T-helper 2 cell treated with Interferon-gamma antibody and Interleukin-4, amounts not matched to agents 5 μg/mL and 100 μg/mL, for 36 hours (primary cell): Measurements from ENCODE around the gene KLHL21.
"Not testable (repeated sequence)": the region's sequence is repeated elsewhere in the genome, so short reads cannot be mapped to it uniquely, and the experiment has no call there.

ENCODE experiments used
- DNase-seq: peaks from one replicate; pipeline ENCODE4 v3.0.0; 2021; ENCODE audit warnings: low spot score
- H3K27ac Mint-ChIP-seq: one replicate; pipeline ENCODE4 v1.8.0; 2021; ENCODE audit warnings: mild to moderate bottlenecking, mixed read lengths
- H3K27me3 Mint-ChIP-seq: one replicate; pipeline ENCODE4 v1.8.0; 2021; ENCODE audit warnings: low read depth, mixed read lengths
- H3K36me3 Mint-ChIP-seq: one replicate; pipeline ENCODE4 v1.8.0; 2021; ENCODE audit warnings: low read depth, mixed read lengths
- H3K4me1 Mint-ChIP-seq: one replicate; pipeline ENCODE4 v1.8.0; 2021; ENCODE audit warnings: low read depth, mixed read lengths
- H3K4me3 Mint-ChIP-seq: one replicate; pipeline ENCODE4 v1.8.0; 2022; ENCODE audit warnings: mild to moderate bottlenecking, moderate library complexity, mixed read lengths
- H3K9me3 Mint-ChIP-seq: one replicate; pipeline ENCODE4 v1.8.0; 2021; ENCODE audit warnings: mixed read lengths

Gene KLHL21

DNA sequence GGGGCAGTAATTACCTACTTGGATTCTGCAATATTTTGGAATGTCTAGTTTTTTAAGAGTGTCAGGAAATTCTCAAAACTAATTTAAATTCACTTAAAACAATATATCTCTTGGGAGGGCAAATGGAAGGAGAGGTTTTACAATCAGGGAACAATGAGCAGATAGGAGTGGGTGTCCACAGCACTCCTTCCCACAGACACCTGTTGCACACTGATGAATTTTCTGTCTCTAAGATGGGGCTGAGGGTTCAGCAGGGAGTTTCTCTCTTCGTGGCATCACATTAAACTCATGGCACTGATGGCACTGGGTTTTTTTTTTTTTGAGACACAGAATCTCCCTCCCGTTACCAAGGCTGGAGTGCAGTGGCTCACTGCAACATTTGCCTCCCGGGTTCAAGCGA is 16.4 kb upstream of the KLHL21 start:
- no peak for DNase-seq
- Mint-ChIP-seq H3K4me1 (peaks cover 8% of the 10 kb centered on the region), H3K27ac (no peak overlapping the region), H3K36me3 (peaks cover 32% of the 10 kb centered on the region), H3K9me3 (no peaks in the 10 kb centered on the region), H3K27me3 (no peaks in the 10 kb centered on the region), H3K4me3 (no peak overlapping the region)

DNA sequence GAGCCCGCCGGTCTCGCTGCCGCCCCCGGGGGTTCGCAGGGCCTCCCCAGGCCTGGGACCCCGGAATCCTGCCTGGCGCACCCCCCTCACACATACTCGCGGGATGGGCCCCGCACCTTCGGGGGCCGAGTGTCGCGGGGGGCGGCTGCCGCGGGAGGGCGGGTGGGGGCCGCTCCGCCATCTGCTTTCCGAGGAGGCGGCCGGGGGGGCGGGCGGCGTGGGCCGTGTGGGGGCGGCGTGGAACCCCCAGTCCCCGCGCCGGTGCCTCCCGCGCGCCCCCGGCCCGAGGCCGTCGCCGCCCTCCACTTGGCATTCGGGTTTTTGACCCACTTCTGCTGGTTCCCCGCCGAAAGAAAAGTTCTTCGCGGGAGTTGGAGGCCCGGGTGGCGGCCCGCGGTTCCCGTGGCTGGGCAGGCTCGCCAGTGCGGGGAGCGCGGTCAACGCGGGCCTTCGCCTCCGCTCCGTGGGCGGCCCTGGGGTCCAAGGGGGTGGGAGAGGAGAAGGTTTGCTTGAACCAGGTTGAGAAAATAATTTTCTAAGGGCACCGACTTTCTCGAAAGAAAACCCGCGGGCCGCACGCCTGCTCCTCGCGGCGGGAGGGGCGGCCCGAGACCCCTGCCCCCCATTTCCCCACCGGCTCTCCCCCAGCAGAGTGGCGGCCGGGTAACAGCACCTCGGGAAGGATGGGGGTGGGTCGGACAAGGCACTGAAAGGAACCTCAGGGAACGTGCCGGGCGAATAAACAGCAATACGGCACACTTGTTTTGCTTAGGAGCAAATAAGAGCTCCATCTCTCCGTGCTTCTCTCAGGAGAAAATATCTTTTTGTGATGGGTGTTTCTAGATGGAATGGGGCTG is 12.5 kb upstream of the KLHL21 start:
- Mint-ChIP-seq H3K27ac (peak overlapping the region; percentile 79), H3K4me3 (peak overlapping the region; percentile 71), H3K36me3 (peaks cover 22% of the 10 kb centered on the region), H3K9me3 (no peaks in the 10 kb centered on the region), H3K27me3 (no peaks in the 10 kb centered on the region), H3K4me1 (peaks cover 18% of the 10 kb centered on the region)
- DNase-seq: peak; percentile 10

DNA sequence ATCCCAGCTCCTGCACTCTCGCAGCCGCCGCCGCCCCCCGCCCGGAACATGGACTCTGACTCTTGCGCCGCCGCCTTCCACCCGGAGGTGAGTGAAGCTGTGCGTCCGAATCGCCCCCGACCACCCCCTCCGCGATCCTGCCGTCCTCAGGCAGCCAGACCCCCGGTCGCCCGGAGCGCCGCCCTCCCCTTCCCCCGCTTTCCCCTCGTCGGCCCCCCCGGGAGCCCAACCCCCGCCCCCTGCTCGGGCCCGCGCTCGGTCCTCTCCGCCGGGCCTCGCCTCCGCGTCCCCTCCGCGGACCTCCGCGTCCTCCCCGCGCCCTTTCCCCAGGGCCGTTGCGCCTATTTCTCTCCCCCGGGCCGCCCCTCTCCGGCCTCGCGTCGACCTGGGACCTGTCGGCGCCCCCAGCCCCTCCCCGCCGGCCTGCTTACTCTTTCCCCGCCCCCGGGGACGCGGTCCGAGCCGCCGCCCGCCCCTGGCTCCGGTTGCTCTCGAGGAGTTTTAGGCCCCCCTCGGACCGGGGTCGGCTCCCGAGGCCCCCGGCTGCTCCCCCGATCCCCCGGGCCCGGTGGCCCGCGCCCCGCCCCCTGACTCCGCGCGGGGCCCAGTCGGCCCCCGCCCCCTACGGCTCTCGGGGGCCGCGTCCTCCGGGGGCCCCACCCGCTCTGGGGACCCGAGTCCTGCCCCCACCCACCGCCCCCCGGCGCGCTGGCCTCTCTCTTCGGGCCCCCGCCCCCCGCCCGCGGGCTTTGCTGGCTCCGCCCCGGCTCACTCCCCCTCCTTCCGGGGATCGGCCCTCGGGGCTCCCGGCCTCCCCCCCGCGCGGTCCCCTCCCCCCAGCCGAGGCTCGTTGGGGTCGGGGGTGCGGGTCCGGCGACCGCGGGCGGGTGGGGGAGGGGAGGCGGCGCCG is 11.6 kb upstream of the KLHL21 start:
- peak overlapping the region; percentile 76 for H3K4me3 Mint-ChIP-seq
- no peaks in the 10 kb centered on the region for H3K9me3 Mint-ChIP-seq
- H3K27me3 Mint-ChIP-seq: no peaks in the 10 kb centered on the region
- no peak overlapping the region for H3K27ac Mint-ChIP-seq
- peaks cover 14% of the 10 kb centered on the region for H3K36me3 Mint-ChIP-seq
- H3K4me1 Mint-ChIP-seq: peaks cover 18% of the 10 kb centered on the region
- DNase-seq: peak; percentile 67

DNA sequence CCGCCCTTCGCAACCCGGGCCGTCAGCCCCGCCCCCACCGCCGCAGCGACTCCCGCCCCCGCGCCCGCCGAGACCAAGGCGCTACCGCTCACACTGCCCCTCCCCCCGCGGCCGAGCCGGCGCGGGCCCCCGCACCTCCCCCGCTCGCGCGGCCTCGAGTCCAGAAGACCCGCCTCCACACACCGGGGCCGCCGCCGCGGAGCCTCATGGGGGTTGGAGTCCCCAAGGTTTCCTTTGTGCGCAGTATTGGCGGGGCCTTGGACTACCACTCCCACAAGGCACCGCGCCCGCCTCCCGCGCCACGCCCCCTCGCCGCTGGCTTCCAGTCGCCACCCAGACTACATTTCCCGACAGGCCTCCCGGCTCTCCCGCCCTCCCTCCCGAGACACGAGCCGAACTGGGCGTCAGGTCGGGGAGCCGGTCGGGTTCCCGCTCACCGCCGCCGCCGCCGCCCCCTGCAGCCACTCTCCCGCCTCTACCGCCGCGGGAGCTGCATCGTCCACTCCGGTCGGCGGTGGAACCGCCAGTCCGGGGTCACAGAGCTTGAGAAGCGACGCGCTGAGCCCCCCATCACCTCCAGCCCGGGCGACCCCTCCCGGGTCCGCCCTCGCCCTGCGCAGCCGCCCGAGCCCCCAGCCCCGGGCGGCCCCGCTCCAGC is 10.8 kb upstream of the KLHL21 start, which contains the start of gene PHF13:
PHF13 (plus strand) TSS at position 371 of the 658 bp plus-strand sequence. CDS start 336 bp downstream, outside the sequence.
- Mint-ChIP-seq H3K4me1 (peaks cover 18% of the 10 kb centered on the region), H3K9me3 (no peaks in the 10 kb centered on the region), H3K27me3 (no peaks in the 10 kb centered on the region), H3K4me3 (peak within 1 kb of the TSS; percentile 93), H3K36me3 (peaks cover 10% of the 10 kb centered on the region), H3K27ac (peak within 1 kb of the TSS; percentile 76)
- DNase-seq: peak; percentile 100

DNA sequence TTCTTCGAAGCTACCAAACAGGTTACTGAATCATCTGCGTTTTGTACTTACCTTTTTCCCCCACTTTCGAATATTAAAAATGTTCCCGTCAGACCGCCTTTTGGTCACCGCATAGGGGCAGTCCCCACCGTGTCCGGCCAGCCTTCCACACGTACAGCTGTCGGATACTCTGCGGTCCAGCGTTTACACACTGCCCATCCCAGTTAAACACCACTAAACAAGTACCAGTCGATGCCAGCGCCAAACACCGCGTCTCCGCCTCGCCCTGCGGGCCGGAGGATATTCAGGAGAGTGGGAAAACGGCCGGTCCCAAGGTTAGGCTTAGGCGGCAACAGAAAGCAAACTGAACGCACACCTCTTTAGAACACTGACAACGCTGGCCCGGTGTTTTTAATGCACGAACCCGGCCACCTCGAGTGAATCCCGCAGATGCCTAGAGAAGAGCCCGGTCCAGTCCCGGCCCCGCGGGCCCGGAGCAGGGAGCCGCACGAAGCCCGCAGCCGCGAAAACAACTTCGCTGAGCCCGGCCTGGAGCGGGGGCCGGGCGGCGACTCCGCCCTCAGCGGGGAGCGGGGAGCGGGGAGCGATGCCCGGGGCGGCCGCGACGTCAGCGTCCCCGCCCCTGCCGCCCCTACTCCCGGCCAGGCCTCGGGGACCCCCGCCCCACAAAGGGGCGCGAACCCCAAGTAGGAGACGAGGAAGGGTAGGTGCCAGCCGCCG is 10.1 kb upstream of the KLHL21 start:
- peak overlapping the region; percentile 76 for H3K27ac Mint-ChIP-seq
- H3K27me3 Mint-ChIP-seq: peaks cover 1% of the 10 kb centered on the region
- peaks cover 9% of the 10 kb centered on the region for H3K36me3 Mint-ChIP-seq
- peaks cover 18% of the 10 kb centered on the region for H3K4me1 Mint-ChIP-seq
- no peak for DNase-seq
- peak overlapping the region; percentile 93 for H3K4me3 Mint-ChIP-seq
- no peaks in the 10 kb centered on the region for H3K9me3 Mint-ChIP-seq

DNA sequence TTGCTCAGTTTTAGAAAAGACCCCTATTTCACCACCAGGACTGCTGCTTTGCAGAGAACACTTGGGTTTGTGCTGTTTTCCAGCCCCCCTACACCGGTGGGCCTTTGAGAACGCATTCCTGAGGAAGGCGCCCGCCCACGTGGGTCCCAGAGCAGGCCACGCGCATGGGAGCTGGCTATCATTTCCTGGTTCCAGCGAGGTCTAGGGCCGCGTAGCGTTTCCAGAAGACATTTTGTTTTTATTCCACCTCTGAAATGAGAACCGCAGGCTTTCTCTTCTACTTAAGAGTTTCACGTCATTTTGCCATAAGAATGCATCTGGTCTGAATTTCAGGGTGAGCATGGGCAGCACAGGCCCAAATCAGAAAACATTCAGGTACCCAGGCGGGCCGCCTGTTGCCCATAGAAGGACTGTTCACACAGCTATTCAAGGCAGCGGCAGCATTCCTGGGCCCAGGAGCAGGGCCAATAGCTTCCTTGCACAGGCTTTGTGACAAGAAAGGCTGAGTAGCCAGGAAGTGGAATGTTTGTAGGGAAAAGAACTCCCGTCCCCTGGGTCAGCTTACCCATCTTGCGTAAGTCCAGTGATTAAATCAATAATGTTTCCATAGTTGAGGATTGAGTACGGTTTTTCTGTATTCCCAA is 1.4 kb upstream of the KLHL21 start:
- peak overlapping the region; percentile 72 for H3K4me3 Mint-ChIP-seq
- peaks cover 6% of the 10 kb centered on the region for H3K27me3 Mint-ChIP-seq
- H3K27ac Mint-ChIP-seq: peak overlapping the region; percentile 94
- H3K9me3 Mint-ChIP-seq: no peaks in the 10 kb centered on the region
- DNase-seq: no peak
- H3K36me3 Mint-ChIP-seq: peaks cover 10% of the 10 kb centered on the region
- H3K4me1 Mint-ChIP-seq: peaks cover 21% of the 10 kb centered on the region

DNA sequence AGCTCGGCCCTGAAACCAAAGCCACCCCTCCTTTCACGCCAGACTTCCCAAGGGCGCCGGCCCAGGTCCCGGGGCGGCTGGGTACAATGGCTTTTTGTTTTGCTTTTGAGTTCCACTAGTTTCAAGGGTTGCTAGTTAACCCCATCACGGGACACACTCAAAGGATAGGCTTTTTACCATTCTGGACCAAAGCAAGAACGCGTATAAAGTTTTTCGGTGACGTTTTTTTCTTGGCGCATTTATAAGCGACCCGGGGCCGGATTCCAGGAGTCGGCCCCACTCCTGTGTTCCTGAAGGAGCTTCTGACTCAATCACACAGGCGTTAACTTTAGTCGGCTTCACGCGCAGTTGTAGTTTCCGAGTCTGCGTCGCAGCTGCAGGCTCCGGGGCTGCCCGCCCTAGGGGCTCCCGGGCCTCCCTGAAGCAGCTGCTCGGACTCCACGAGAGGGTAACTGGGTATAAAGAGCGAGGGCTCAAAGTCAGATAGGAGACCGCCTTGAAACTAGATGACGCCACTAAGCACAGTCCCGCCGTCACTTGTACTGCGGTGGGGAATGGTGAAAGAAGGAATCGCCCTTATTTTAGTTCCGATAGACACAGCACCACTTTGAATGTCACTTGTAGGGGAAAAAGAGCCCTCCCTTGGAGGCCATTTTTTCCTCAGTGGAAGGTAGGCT is 707 bp upstream of the KLHL21 start:
- Mint-ChIP-seq H3K27me3 (peaks cover 6% of the 10 kb centered on the region), H3K4me3 (peak overlapping the region; percentile 72), H3K9me3 (no peaks in the 10 kb centered on the region), H3K27ac (peak overlapping the region; percentile 94), H3K36me3 (peaks cover 10% of the 10 kb centered on the region), H3K4me1 (peaks cover 21% of the 10 kb centered on the region)
- DNase-seq: peak; percentile 55

DNA sequence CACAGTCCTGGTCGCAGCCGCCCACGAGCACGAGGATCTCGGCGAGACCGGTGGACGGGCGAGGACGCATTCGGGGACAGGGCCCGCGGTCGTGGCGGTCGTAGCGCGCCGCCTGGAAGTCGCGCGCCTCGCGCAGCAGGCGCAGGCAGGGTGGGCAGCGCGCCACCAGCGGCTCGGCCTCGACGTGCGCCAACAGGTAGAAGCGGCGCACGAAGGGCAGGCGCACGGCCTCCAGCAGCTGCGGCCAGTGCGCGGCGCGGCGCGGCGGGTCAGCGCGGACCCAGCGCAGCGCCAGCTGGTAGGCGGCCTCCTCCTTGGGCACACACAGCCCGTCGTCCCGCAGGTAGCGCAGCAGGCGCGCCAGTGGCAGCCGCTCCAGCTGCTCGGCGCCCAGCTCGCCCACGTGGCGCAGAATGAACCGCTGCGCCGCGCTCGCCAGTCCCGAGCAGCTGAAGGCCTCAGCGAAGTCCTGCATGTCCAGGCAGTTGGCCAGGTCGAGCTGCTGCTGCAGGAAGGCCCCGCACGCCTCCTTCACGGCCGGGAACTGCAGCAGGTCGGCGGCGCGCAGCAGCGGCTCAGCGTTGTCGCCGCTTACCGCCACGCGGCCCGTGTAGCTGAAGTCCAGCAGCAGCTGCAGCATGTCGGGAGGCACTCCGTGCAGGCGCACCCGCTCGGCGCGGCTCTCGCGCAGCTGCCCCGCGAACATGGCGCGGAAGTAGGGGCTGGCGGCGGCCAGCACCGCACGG is 573 bp downstream of the KLHL21 start:
- Mint-ChIP-seq H3K4me3 (peak overlapping the region; percentile 98), H3K36me3 (peaks cover 12% of the 10 kb centered on the region), H3K27ac (peak overlapping the region; percentile 98), H3K9me3 (no peaks in the 10 kb centered on the region), H3K4me1 (peaks cover 21% of the 10 kb centered on the region), H3K27me3 (no peaks in the 10 kb centered on the region)
- DNase-seq: peak; percentile 31

DNA sequence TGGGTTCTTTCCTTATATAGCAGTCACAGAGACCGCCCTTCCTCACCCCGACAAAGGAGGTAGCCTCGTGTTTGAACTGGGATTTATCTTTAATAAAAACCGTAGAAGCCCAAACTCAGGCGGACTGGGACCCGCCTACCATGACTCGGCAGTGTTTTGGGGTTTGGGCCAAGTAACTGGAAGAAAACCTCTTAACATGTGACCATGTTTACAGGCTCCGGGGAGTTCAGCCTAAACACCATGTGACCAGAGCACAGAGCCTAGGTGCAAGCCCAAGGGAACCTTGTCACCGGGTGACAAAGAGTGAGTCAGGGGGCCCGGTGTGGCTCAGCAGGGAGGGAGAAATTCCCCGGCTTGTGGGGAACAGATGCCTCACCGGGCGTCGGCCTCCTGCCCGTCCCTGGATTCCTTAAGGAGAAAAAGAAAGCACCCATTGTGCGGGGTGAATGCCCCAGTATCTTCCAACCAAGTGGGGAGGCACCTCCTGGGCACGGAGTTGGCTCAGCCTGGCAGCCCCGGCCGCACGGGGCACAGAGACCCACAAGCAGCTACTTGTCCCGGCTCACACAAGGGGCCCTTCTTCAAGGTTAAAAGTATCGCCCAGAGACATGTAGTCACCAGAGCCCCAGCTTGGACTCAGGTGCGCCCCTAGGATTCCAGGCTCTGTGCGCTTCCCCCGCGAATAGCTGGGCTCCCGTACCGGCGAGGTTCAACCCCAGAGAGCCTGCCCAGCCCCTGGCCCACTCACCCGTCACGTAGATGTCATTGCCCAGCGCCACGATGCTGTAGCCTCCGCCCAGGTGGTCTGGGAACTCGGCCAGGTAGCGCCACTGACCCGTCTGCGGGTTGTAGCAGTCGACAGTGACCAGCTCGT is 1.4 kb downstream of the KLHL21 start:
- peaks cover 19% of the 10 kb centered on the region for H3K36me3 Mint-ChIP-seq
- H3K9me3 Mint-ChIP-seq: no peaks in the 10 kb centered on the region
- H3K4me1 Mint-ChIP-seq: peaks cover 23% of the 10 kb centered on the region
- peak overlapping the region; percentile 98 for H3K4me3 Mint-ChIP-seq
- H3K27me3 Mint-ChIP-seq: no peaks in the 10 kb centered on the region
- peak; percentile 85 for DNase-seq
- H3K27ac Mint-ChIP-seq: peak overlapping the region; percentile 98

DNA sequence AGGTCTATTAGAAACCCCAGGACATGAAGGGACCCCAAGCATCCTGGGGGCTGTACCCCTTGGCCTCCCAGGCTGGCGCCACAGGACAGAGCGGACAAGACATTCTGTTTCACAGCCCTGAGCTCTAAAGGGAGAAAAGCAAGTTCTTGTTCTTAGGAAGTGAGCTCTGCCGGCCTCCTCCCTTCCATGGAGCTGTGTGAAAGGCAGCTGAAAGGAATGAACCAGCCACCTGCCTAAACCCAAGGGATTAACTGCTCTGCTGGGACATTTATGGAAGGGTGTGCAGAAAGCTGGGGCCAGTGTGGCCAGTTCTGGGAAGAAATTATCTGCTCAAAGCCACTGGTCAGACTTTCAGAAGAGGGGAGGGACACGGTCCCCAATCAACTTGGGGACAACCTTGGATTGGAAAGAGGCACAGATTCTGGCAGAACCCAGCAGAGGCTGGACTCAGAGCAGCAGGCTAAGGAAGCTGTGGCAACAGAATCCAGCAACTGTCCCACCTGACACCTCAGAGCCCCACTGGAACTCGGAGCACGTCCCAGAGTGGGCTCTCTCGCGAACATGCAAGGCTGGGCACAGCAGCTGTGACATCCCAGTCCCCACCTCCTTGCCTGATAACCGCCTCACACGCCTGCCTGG is 2.1 kb downstream of the KLHL21 start:
- Mint-ChIP-seq H3K4me3 (peak overlapping the region; percentile 98), H3K27ac (peak overlapping the region; percentile 98), H3K36me3 (peaks cover 27% of the 10 kb centered on the region), H3K27me3 (no peaks in the 10 kb centered on the region), H3K9me3 (no peaks in the 10 kb centered on the region), H3K4me1 (peaks cover 24% of the 10 kb centered on the region)
- no peak for DNase-seq

DNA sequence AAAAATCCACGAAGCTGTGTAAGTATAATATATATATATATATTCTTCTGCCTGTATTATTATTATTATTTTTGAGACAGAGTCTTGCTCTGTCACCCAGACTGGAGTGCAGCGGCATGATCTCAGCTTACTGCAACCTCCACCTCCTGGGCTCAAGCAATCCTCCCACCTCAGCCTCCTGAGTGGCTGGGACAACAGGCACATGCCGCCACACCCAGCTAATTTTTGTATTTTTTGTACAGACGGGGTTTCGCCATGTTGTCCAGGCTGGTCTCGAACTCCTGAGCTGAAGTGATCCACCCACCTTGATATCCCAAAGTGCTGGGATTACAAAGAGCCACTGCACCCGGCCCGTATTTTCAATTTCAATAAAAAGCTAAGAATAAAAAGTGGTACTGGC is 2.7 kb downstream of the KLHL21 start:
- DNase-seq, H3K27me3 Mint-ChIP-seq, H3K9me3 Mint-ChIP-seq: not testable (repeated sequence)
- Mint-ChIP-seq H3K4me3 (peak overlapping the region; percentile 98), H3K27ac (peak overlapping the region; percentile 98), H3K36me3 (peaks cover 30% of the 10 kb centered on the region), H3K4me1 (peaks cover 24% of the 10 kb centered on the region)
